Measurements from ENCODE around the gene HES4.

HES4 gene

GRCh38 chr1:1040004-1040991 is 40.4 kb upstream of the HES4 start:
- DNase-seq (ENCODE audit: low read depth): peak; percentile 80
- TF ChIP-seq CTCF (conservative IDR thresholded peaks at IDR 0.05; ENCODE audit: low read length): no peak; the same call in 1 of the 2 replicates
- peak overlapping the region; percentile 46 for H3K4me3 ChIP-seq (ENCODE audit: low read length)

- no peak for DNase-seq (ENCODE audit: low read depth)
- TF ChIP-seq CTCF (conservative IDR thresholded peaks at IDR 0.05; ENCODE audit: low read length): no peak
- no peak overlapping the region for H3K4me3 ChIP-seq (ENCODE audit: low read length)
Measured at GRCh38 chr1:1039145-1039910, 39.4 kb upstream of the HES4 start.

GRCh38 chr1:1038694-1039093 is 38.8 kb upstream of the HES4 start:
- no peak for DNase-seq (ENCODE audit: low read depth)
- no peak overlapping the region for H3K4me3 ChIP-seq (ENCODE audit: low read length)
- no peak for TF ChIP-seq CTCF (conservative IDR thresholded peaks at IDR 0.05; ENCODE audit: low read length)

GRCh38 chr1:1037366-1038327 is 37.8 kb upstream of the HES4 start:
- H3K4me3 ChIP-seq (ENCODE audit: low read length): no peak overlapping the region
- DNase-seq (ENCODE audit: low read depth): no peak
- TF ChIP-seq CTCF (conservative IDR thresholded peaks at IDR 0.05; ENCODE audit: low read length): no peak

- H3K4me3 ChIP-seq (ENCODE audit: low read length): no peak overlapping the region
- TF ChIP-seq CTCF (conservative IDR thresholded peaks at IDR 0.05; ENCODE audit: low read length): no peak
- DNase-seq (ENCODE audit: low read depth): no peak
Measured at GRCh38 chr1:1035291-1035943, 35.5 kb upstream of the HES4 start.

GRCh38 chr1:1034439-1034781 is 34.5 kb upstream of the HES4 start:
- no peak for DNase-seq (ENCODE audit: low read depth)
- no peak overlapping the region for H3K4me3 ChIP-seq (ENCODE audit: low read length)
- no peak for TF ChIP-seq CTCF (conservative IDR thresholded peaks at IDR 0.05; ENCODE audit: low read length)

Measured in AG10803 (cell line).